Osteoblast (primary cell): Measurements from ENCODE around the gene NRARP. TPM values are rescaled to one million over a fixed set of nuclear protein-coding genes. Genes with fewer than 3 reads are reported as not detected.

ENCODE experiments used
- DNase-seq: peaks from one replicate; pipeline ENCODE4 v3.0.0; 2011; ENCODE audit warnings: low spot score, mixed read lengths; ENCODE audit not compliant: insufficient read length; ENCODE audit errors: missing footprints
- H2AFZ ChIP-seq: 2 replicates; pipeline ENCODE4 v1.6.0; 2011; ENCODE audit warnings: mild to moderate bottlenecking, low read length
- H3K27ac ChIP-seq: 2 replicates; pipeline ENCODE4 v1.5.1; 2011; ENCODE audit warnings: mild to moderate bottlenecking, low read depth, low read length, moderate library complexity
- H3K27me3 ChIP-seq: 2 replicates; pipeline ENCODE4 v1.6.0; 2012; ENCODE audit warnings: mild to moderate bottlenecking, control low read depth, inconsistent platforms, low read length, moderate library complexity; ENCODE audit not compliant: insufficient read depth
- H3K36me3 ChIP-seq: 2 replicates; pipeline ENCODE4 v1.5.1; 2011; ENCODE audit warnings: mild to moderate bottlenecking, low read length, control low read depth, moderate library complexity; ENCODE audit not compliant: insufficient read depth
- H3K4me1 ChIP-seq: 2 replicates; pipeline ENCODE4 v1.5.1; 2011; ENCODE audit warnings: mild to moderate bottlenecking, low read length, control low read depth, moderate library complexity; ENCODE audit not compliant: insufficient read depth
- H3K4me2 ChIP-seq: 2 replicates; pipeline ENCODE4 v1.6.0; 2011; ENCODE audit warnings: mild to moderate bottlenecking, low read length; ENCODE audit not compliant: insufficient read depth
- H3K4me3 ChIP-seq: fragments of 200-600 bp; sonication (generic); 3 replicates; pipeline ENCODE4 v1.5.1; 2012; ENCODE audit warnings: mild to moderate bottlenecking, low read length, inconsistent platforms; ENCODE audit not compliant: insufficient read depth
- H3K79me2 ChIP-seq: 2 replicates; pipeline ENCODE4 v1.6.0; 2012; ENCODE audit warnings: mild to moderate bottlenecking, low read length, control low read depth, inconsistent platforms; ENCODE audit not compliant: insufficient read depth
- H3K9me3 ChIP-seq: 2 replicates; pipeline ENCODE4 v1.5.1; 2011; ENCODE audit warnings: low read depth, low read length, control low read depth
- H4K20me1 ChIP-seq: 2 replicates; pipeline ENCODE4 v1.6.0; 2012; ENCODE audit warnings: mild to moderate bottlenecking, low read length, control low read depth; ENCODE audit not compliant: insufficient read depth
- CTCF ChIP-seq: IDR thresholded peaks from 2 replicates; pipeline ENCODE4 v1.5.1; 2011; ENCODE audit warnings: mild to moderate bottlenecking, low read depth, low read length, moderate library complexity; ENCODE audit errors: extremely low read depth
- total RNA-seq: library from RNA; depleted of rRNA; stranded (reverse); fragments of >200 nt; gene quantifications from 2 replicates; pipeline ENCODE4 v1.2.3, GENCODE V29; 2012

The NRARP gene
- total RNA-seq, 1 donor, result under 0.01 TPM

DNA sequence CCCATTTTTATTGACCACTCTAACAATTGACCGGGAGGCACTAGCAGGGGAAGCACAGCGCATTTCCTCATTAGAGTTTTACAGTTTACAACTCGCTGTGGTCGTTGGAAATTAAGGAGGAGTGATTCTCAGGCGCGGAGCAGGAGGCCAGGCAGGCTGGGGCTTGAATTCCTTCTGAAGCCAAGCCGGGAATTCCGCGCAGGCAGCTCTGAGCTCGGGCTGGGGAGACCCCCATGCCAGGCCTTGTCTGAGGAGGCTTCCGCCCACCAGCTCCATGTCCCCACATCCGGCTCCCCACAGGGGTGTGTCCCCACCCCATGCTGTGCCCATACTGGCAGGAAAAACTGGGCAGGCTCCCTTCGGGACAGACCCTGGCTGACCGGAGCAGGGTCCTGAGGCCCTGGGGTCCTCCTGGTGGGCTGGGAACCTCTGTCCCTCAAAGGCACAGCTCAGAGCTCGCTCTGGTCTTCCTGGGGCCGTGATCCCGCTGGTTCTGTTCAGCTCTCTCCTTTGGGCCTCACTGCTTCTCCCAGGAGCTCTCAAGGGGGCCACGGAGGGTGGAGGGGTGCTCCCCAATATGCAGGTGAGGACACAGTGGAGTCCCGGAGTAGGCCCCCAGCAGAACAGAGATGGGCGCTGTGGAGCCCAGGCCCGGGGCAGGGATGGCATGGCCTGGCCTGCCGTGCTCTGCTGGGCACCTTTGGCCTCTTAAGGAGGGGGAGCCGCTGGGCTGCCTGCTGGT, 1.3 kb upstream of the NRARP start:
- Histone ChIP-seq H3K36me3 (no peaks in the 10 kb centered on the region), H3K4me2 (no peak overlapping the region), H3K9me3 (no peaks in the 10 kb centered on the region)

GRCh38 chr9:137302449-137303150, 529 bp upstream of the NRARP start:
- peak; percentile 26 for TF ChIP-seq CTCF
- H3K4me2 ChIP-seq, result peak overlapping the region; percentile 28
- DNase-seq, result peak; percentile 99
- no peaks in the 10 kb centered on the region for H3K79me2 ChIP-seq
- H3K27me3 ChIP-seq, result peaks cover 32% of the 10 kb centered on the region
- no peak overlapping the region for H2AFZ ChIP-seq
- no peaks in the 10 kb centered on the region for H3K9me3 ChIP-seq
- H3K4me3 ChIP-seq, result peak overlapping the region; percentile 46
- peaks cover 4% of the 10 kb centered on the region for H3K4me1 ChIP-seq
- no peaks in the 10 kb centered on the region for H3K36me3 ChIP-seq
- no peaks in the 10 kb centered on the region for H4K20me1 ChIP-seq
- no peak overlapping the region for H3K27ac ChIP-seq

More for the DNA sequence above, 1.3 kb upstream of the NRARP start:
- no peak overlapping the region for H2AFZ ChIP-seq
- no peaks in the 10 kb centered on the region for H4K20me1 ChIP-seq
- no peak overlapping the region for H3K27ac ChIP-seq
- DNase-seq, result peak; percentile 88
- H3K79me2 ChIP-seq, result no peaks in the 10 kb centered on the region
- no peak overlapping the region for H3K4me3 ChIP-seq
- H3K27me3 ChIP-seq, result peaks cover 28% of the 10 kb centered on the region
- no peak for TF ChIP-seq CTCF
- H3K4me1 ChIP-seq, result peaks cover 4% of the 10 kb centered on the region

GRCh38 chr9:137301081-137301947, 757 bp downstream of the NRARP start:
- H3K36me3 ChIP-seq, result no peaks in the 10 kb centered on the region
- H3K4me3 ChIP-seq, result peak overlapping the region; percentile 41
- H3K9me3 ChIP-seq, result no peaks in the 10 kb centered on the region
- no peaks in the 10 kb centered on the region for H3K79me2 ChIP-seq
- peak overlapping the region; percentile 47 for H2AFZ ChIP-seq
- peak; percentile 5 for TF ChIP-seq CTCF
- H3K4me2 ChIP-seq, result peak overlapping the region; percentile 56
- H3K27me3 ChIP-seq, result peaks cover 38% of the 10 kb centered on the region
- no peak for DNase-seq
- H4K20me1 ChIP-seq, result no peaks in the 10 kb centered on the region
- no peak overlapping the region for H3K27ac ChIP-seq
- H3K4me1 ChIP-seq, result peaks cover 8% of the 10 kb centered on the region
